Astrocyte (in vitro differentiated cells and primary cell): Measurements from ENCODE around the gene INPPL1. TPM values are rescaled to one million over a fixed set of nuclear protein-coding genes. Genes with fewer than 3 reads are reported as not detected.
A peak's percentile ranks its signal among the peaks of the same experiment; 100 is the strongest.

Experiments
- DNase-seq: peaks from one replicate; pipeline ENCODE4 v3.0.0-alpha.2; 2010; ENCODE audit warnings: low read depth
- FAIRE-seq: peaks from 2 replicates; lab custom pipeline; 2011; peaks lifted over from hg19 to GRCh38; lab: Jason Lieb, UNC
- H2AFZ ChIP-seq: 2 replicates; pipeline ENCODE4 v1.6.0; 2012; ENCODE audit warnings: low read depth, low read length, inconsistent platforms
- H3K27ac ChIP-seq: 2 replicates; pipeline ENCODE4 v1.5.1; 2011; ENCODE audit warnings: low read depth, low read length, inconsistent platforms
- H3K27me3 ChIP-seq: 2 replicates; pipeline ENCODE4 v1.6.0; 2011; ENCODE audit warnings: low read length, inconsistent platforms; ENCODE audit not compliant: insufficient read depth
- H3K36me3 ChIP-seq: 2 replicates; pipeline ENCODE4 v1.5.1; 2011; ENCODE audit warnings: low read length, inconsistent platforms; ENCODE audit not compliant: insufficient read depth
- H3K4me1 ChIP-seq: 2 replicates; pipeline ENCODE4 v1.5.1; 2011; ENCODE audit warnings: low read length, inconsistent platforms; ENCODE audit not compliant: insufficient read depth
- H3K4me2 ChIP-seq: 2 replicates; pipeline ENCODE4 v1.6.0; 2012; ENCODE audit warnings: low read length, inconsistent platforms
- H3K4me3 ChIP-seq: 2 replicates; pipeline ENCODE4 v1.5.1; 2011; ENCODE audit warnings: low read depth, mild to moderate bottlenecking, low read length, inconsistent platforms; ENCODE audit not compliant: insufficient read depth
- H3K79me2 ChIP-seq: 2 replicates; pipeline ENCODE4 v1.6.0; 2012; ENCODE audit warnings: mild to moderate bottlenecking, low read length, inconsistent platforms; ENCODE audit not compliant: insufficient read depth
- H3K9ac ChIP-seq: 2 replicates; pipeline ENCODE4 v1.6.0; 2012; ENCODE audit warnings: mild to moderate bottlenecking, low read length, inconsistent platforms
- H3K9me3 ChIP-seq: 2 replicates; pipeline ENCODE4 v1.5.1; 2012; ENCODE audit warnings: low read depth, mild to moderate bottlenecking, low read length, inconsistent platforms; ENCODE audit not compliant: insufficient read depth
- H4K20me1 ChIP-seq: 2 replicates; pipeline ENCODE4 v1.6.0; 2012; ENCODE audit warnings: low read length, inconsistent platforms; ENCODE audit not compliant: insufficient read depth
- H3K27ac Mint-ChIP-seq: one replicate; pipeline ENCODE4 v1.8.0; 2021; ENCODE audit warnings: mild to moderate bottlenecking, mixed read lengths; ENCODE audit not compliant: unreplicated experiment
- H3K27me3 Mint-ChIP-seq: one replicate; pipeline ENCODE4 v1.8.0; 2021; ENCODE audit warnings: low read depth, mixed read lengths; ENCODE audit not compliant: unreplicated experiment
- H3K36me3 Mint-ChIP-seq: one replicate; pipeline ENCODE4 v1.8.0; 2021; ENCODE audit warnings: low read depth, mixed read lengths; ENCODE audit not compliant: unreplicated experiment
- H3K4me1 Mint-ChIP-seq: one replicate; pipeline ENCODE4 v1.8.0; 2021; ENCODE audit warnings: low read depth, mixed read lengths; ENCODE audit not compliant: unreplicated experiment
- H3K4me3 Mint-ChIP-seq: one replicate; pipeline ENCODE4 v1.8.0; 2021; ENCODE audit warnings: mild to moderate bottlenecking, moderate library complexity, mixed read lengths; ENCODE audit not compliant: unreplicated experiment
- H3K9me3 Mint-ChIP-seq: one replicate; pipeline ENCODE4 v1.8.0; 2021; ENCODE audit warnings: mild to moderate bottlenecking, mixed read lengths; ENCODE audit not compliant: unreplicated experiment
- EZH2 ChIP-seq: IDR thresholded peaks from 2 replicates; pipeline ENCODE4 v1.6.1; 2012; ENCODE audit warnings: mild to moderate bottlenecking, low read length, inconsistent platforms; ENCODE audit not compliant: insufficient read depth
- total RNA-seq: library from RNA; stranded (reverse); gene quantifications from 2 replicates; pipeline ENCODE4 v1.2.1, GENCODE V29; 2021
- TF ChIP-seq, protein P1 (sequence below): IDR thresholded peaks from 2 replicates; pipeline ENCODE4 v1.5.1; 2011; ENCODE audit warnings: low read depth, mild to moderate bottlenecking, inconsistent platforms, low read length, moderate library complexity; ENCODE audit not compliant: insufficient read depth

Gene INPPL1
- total RNA-seq, 1 donor from 2014 or later = 276 TPM

DNA sequence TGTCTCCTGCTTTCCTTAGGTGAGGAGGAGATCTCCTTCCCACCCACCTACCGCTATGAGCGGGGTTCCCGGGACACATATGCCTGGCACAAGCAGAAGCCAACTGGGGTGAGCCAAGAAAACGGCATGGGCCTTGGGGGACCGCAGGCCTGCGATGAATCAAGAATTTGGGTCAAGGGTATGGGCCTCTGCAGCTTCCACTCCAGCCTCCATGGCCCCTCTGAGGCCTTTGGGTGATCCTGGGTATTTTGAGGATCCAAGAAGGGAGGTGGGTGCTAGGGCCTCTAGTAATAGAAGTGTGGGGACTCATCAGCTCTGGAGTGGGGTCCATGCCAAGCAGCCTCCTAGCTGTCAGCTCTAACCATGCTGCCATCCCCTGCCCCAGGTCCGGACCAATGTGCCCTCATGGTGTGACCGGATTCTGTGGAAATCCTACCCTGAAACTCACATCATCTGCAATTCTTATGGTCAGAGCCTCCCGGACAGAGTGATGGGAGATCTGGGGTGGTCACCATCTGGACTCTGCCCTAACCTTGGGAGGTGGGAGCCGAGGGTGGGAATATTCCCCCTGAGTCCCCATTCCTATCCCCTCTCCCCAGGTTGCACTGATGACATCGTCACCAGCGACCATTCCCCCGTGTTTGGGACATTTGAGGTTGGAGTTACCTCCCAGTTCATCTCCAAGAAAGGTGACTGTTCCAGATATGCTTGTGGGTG lies 8.6 kb downstream of the INPPL1 start:
- Mint-ChIP-seq H3K36me3 (peaks cover 34% of the 10 kb centered on the region), H3K4me1 (peaks cover 6% of the 10 kb centered on the region), H3K9me3 (no peaks in the 10 kb centered on the region), H3K27me3 (no peaks in the 10 kb centered on the region), H3K27ac (no peak overlapping the region), H3K4me3 (no peak overlapping the region)
- H3K9ac ChIP-seq = no peak overlapping the region
- H3K4me2 ChIP-seq = no peak overlapping the region
- TF ChIP-seq EZH2 = no peak
- TF ChIP-seq, protein P1, sequence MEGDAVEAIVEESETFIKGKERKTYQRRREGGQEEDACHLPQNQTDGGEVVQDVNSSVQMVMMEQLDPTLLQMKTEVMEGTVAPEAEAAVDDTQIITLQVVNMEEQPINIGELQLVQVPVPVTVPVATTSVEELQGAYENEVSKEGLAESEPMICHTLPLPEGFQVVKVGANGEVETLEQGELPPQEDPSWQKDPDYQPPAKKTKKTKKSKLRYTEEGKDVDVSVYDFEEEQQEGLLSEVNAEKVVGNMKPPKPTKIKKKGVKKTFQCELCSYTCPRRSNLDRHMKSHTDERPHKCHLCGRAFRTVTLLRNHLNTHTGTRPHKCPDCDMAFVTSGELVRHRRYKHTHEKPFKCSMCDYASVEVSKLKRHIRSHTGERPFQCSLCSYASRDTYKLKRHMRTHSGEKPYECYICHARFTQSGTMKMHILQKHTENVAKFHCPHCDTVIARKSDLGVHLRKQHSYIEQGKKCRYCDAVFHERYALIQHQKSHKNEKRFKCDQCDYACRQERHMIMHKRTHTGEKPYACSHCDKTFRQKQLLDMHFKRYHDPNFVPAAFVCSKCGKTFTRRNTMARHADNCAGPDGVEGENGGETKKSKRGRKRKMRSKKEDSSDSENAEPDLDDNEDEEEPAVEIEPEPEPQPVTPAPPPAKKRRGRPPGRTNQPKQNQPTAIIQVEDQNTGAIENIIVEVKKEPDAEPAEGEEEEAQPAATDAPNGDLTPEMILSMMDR = no peak
- no peak overlapping the region for H3K27ac ChIP-seq
- FAIRE-seq = no peak
- no peak overlapping the region for H2AFZ ChIP-seq
- H3K4me1 ChIP-seq = peaks cover 2% of the 10 kb centered on the region
- no peak overlapping the region for H3K4me3 ChIP-seq
- DNase-seq = no peak
- no peaks in the 10 kb centered on the region for H3K27me3 ChIP-seq
- peaks cover 99% of the 10 kb centered on the region for H4K20me1 ChIP-seq
- H3K36me3 ChIP-seq = peaks cover 51% of the 10 kb centered on the region
- H3K79me2 ChIP-seq = peaks cover 26% of the 10 kb centered on the region
- H3K9me3 ChIP-seq = no peaks in the 10 kb centered on the region

DNA sequence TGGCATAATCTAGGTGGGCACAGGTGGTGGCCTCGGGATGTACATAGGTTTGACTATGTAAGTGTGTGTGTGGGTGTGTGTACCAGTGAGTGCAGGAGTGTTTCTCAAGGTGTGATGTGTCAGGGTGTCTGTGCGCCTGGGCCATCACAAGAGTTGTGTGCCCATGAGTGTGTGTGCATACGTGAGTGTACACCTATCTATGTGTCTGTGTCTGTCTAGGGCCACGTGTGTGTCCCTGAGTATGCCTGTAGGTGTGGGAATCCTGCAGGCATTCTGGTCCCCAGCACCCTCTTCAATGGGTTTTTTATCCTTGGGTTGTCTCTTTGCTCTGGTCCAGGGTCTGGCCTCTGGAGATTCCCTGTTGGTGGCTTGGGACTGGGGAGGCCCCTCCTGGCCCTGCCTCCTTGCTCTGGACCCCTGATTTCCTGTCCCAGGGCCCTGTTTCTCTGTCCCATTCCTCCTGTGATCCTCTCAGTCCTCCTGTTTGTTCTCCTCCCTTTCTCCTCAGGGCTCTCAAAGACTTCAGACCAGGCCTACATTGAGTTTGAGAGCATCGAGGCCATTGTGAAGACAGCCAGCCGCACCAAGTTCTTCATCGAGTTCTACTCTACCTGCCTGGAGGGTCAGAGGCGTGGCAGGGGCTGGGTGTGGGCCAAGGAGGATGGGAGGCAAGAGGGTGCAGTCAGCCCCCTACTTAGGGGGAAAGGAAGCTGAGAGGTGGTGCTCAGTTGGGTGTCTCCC lies 9.4 kb downstream of the INPPL1 start:
- Histone ChIP-seq H3K79me2 (peaks cover 19% of the 10 kb centered on the region), H4K20me1 (peaks cover 99% of the 10 kb centered on the region), H3K36me3 (peaks cover 51% of the 10 kb centered on the region), H3K4me3 (no peak overlapping the region), H3K4me1 (peaks cover 7% of the 10 kb centered on the region), H3K27ac (no peak overlapping the region), H3K9me3 (no peaks in the 10 kb centered on the region), H2AFZ (no peak overlapping the region), H3K9ac (no peak overlapping the region), H3K4me2 (no peak overlapping the region), H3K27me3 (no peaks in the 10 kb centered on the region)
- no peak overlapping the region for H3K4me3 Mint-ChIP-seq
- TF ChIP-seq, protein P1 = no peak
- TF ChIP-seq EZH2 = no peak
- H3K36me3 Mint-ChIP-seq = peaks cover 34% of the 10 kb centered on the region
- no peak overlapping the region for H3K27ac Mint-ChIP-seq
- H3K4me1 Mint-ChIP-seq = peaks cover 9% of the 10 kb centered on the region
- DNase-seq (no peak), FAIRE-seq (no peak)
- no peaks in the 10 kb centered on the region for H3K9me3 Mint-ChIP-seq
- H3K27me3 Mint-ChIP-seq = peaks cover under 1% of the 10 kb centered on the region

DNA sequence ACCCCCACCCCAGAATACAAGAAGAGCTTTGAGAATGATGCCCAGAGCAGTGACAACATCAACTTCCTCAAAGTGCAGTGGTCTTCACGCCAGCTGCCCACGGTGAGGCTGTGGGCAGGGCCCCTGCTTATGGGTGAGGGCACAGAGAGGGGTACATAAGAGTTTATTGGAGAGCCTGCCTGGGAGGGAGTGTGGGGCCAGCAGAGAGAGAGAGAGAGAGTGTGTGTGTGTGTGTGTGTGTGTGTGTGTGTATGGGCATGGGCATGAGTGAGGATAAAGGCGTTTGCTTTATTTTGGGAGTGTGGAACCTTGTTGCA lies 9.9 kb downstream of the INPPL1 start:
- peaks cover 97% of the 10 kb centered on the region for H4K20me1 ChIP-seq
- H3K27me3 ChIP-seq = peaks cover 1% of the 10 kb centered on the region
- no peak overlapping the region for H2AFZ ChIP-seq
- no peaks in the 10 kb centered on the region for H3K9me3 ChIP-seq
- Mint-ChIP-seq H3K27me3 (peaks cover 2% of the 10 kb centered on the region), H3K4me1 (peaks cover 11% of the 10 kb centered on the region), H3K36me3 (peaks cover 31% of the 10 kb centered on the region), H3K27ac (peak overlapping the region; percentile 14), H3K4me3 (no peak overlapping the region), H3K9me3 (no peaks in the 10 kb centered on the region)
- peaks cover 46% of the 10 kb centered on the region for H3K36me3 ChIP-seq
- H3K4me1 ChIP-seq = peaks cover 13% of the 10 kb centered on the region
- no peak overlapping the region for H3K4me3 ChIP-seq
- H3K4me2 ChIP-seq = no peak overlapping the region
- H3K27ac ChIP-seq = no peak overlapping the region
- no peak for FAIRE-seq
- DNase-seq = no peak
- peaks cover 14% of the 10 kb centered on the region for H3K79me2 ChIP-seq
- H3K9ac ChIP-seq = no peak overlapping the region
- TF ChIP-seq, protein P1 = no peak
- no peak for TF ChIP-seq EZH2
